ENCODE measurements around the gene EHBP1L1.
"Not testable (repeated sequence)": the region's sequence is repeated elsewhere in the genome, so short reads cannot be mapped to it uniquely, and the experiment has no call there.

The EHBP1L1 gene

GRCh38 chr11:65634109-65634436 is 58.2 kb downstream of the EHBP1L1 start:
- H3K27me3 ChIP-seq (ENCODE audit: insufficient read depth, low read length): no peaks in the 10 kb centered on the region
- H3K4me1 ChIP-seq (ENCODE audit: control insufficient read depth, insufficient read depth, low read length, unreplicated experiment): peaks cover 14% of the 10 kb centered on the region
- H3K36me3 ChIP-seq (ENCODE audit: insufficient read depth, low read length): peaks cover 16% of the 10 kb centered on the region; the same call in 1 of the 2 replicates
- H2AFZ ChIP-seq (ENCODE audit: low read length, unreplicated experiment): no peak overlapping the region
- H3K4me3 ChIP-seq (ENCODE audit: low read depth, low read length): no peak overlapping the region
- peaks cover 4% of the 10 kb centered on the region for H3K79me2 ChIP-seq (ENCODE audit: control insufficient read depth, insufficient read depth, low read length, unreplicated experiment)
- H3K27ac ChIP-seq (ENCODE audit: low read depth, low read length): no peak overlapping the region

- Histone ChIP-seq H3K27me3 (ENCODE audit: insufficient read depth, low read length) (no peaks in the 10 kb centered on the region), H3K4me1 (ENCODE audit: control insufficient read depth, insufficient read depth, low read length, unreplicated experiment) (peaks cover 14% of the 10 kb centered on the region), H3K27ac (ENCODE audit: low read depth, low read length) (no peak overlapping the region), H2AFZ (ENCODE audit: low read length, unreplicated experiment) (no peak overlapping the region), H3K4me3 (ENCODE audit: low read depth, low read length) (no peak overlapping the region), H3K79me2 (ENCODE audit: control insufficient read depth, insufficient read depth, low read length, unreplicated experiment) (peaks cover 4% of the 10 kb centered on the region), H3K36me3 (ENCODE audit: insufficient read depth, low read length) (peaks cover 14% of the 10 kb centered on the region; the same call in 1 of the 2 replicates)
Observed at GRCh38 chr11:65634440-65634839, 58.6 kb downstream of the EHBP1L1 start.

- H3K36me3 ChIP-seq (ENCODE audit: insufficient read depth, low read length): peaks cover 14% of the 10 kb centered on the region; the same call in 1 of the 2 replicates
- peaks cover 21% of the 10 kb centered on the region for H3K4me1 ChIP-seq (ENCODE audit: control insufficient read depth, insufficient read depth, low read length, unreplicated experiment)
- H3K27me3 ChIP-seq (ENCODE audit: insufficient read depth, low read length): no peaks in the 10 kb centered on the region
- peaks cover 10% of the 10 kb centered on the region for H3K79me2 ChIP-seq (ENCODE audit: control insufficient read depth, insufficient read depth, low read length, unreplicated experiment)
- no peak overlapping the region for H2AFZ ChIP-seq (ENCODE audit: low read length, unreplicated experiment)
- no peak overlapping the region for H3K4me3 ChIP-seq (ENCODE audit: low read depth, low read length)
- no peak overlapping the region for H3K27ac ChIP-seq (ENCODE audit: low read depth, low read length)
Observed at GRCh38 chr11:65634905-65635731, 59.3 kb downstream of the EHBP1L1 start.

- H3K27ac ChIP-seq (ENCODE audit: low read depth, low read length): no peak overlapping the region
- peaks cover 14% of the 10 kb centered on the region; the same call in 1 of the 2 replicates for H3K36me3 ChIP-seq (ENCODE audit: insufficient read depth, low read length)
Observed at GRCh38 chr11:65636108-65637031, 60.5 kb downstream of the EHBP1L1 start.

GRCh38 chr11:65637032-65637557 is 61.2 kb downstream of the EHBP1L1 start:
- Histone ChIP-seq H3K4me1 (ENCODE audit: control insufficient read depth, insufficient read depth, low read length, unreplicated experiment) (peaks cover 27% of the 10 kb centered on the region), H2AFZ (ENCODE audit: low read length, unreplicated experiment) (no peak overlapping the region), H3K4me3 (ENCODE audit: low read depth, low read length) (peak overlapping the region; percentile 84; the same call in 1 of the 2 replicates), H3K79me2 (ENCODE audit: control insufficient read depth, insufficient read depth, low read length, unreplicated experiment) (peaks cover 10% of the 10 kb centered on the region), H3K27ac (ENCODE audit: low read depth, low read length) (no peak overlapping the region), H3K27me3 (ENCODE audit: insufficient read depth, low read length) (no peaks in the 10 kb centered on the region), H3K36me3 (ENCODE audit: insufficient read depth, low read length) (peaks cover 18% of the 10 kb centered on the region; the same call in 1 of the 2 replicates)

More at GRCh38 chr11:65636108-65637031, 60.5 kb downstream of the EHBP1L1 start:
- no peaks in the 10 kb centered on the region for H3K27me3 ChIP-seq (ENCODE audit: insufficient read depth, low read length)
- H2AFZ ChIP-seq (ENCODE audit: low read length, unreplicated experiment): no peak overlapping the region
- H3K4me3 ChIP-seq (ENCODE audit: low read depth, low read length): no peak overlapping the region
- H3K79me2 ChIP-seq (ENCODE audit: control insufficient read depth, insufficient read depth, low read length, unreplicated experiment): peaks cover 10% of the 10 kb centered on the region
- H3K4me1 ChIP-seq (ENCODE audit: control insufficient read depth, insufficient read depth, low read length, unreplicated experiment): peaks cover 27% of the 10 kb centered on the region

DNA sequence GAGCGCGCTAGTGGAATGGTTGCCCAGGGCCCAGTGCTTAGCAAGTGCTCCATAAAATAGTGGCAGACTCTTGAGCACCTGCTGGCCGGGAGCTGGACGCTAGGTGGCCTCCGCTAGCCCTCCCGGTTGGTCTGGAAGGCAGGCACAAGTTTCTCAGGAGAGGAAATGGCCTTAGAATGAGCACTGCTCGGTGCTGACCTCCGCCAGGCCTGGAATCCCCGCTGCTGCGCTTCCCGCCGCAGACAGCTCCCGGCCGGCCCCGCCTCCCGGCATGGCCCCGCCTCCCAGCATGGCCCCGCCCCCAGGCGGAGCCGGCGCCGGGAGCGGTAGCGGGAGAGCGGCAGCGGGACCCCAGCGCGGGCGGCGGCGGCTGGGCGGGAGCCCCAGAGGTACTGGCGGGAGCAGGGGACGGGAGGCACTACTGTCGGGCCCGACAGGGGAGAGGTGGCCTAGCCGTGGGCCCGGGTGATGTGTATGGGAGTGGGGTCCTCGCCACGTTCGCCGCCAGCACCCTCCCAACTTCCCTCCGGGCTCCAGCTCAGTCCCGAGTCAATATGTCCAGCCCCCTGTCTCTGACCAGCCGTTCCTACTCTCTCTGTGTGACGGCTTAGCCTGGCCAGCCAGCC is 62.1 kb downstream of the EHBP1L1 start, which contains the start of gene SIPA1:
TSS of gene SIPA1 (plus strand) at position 308 of the 626 bp plus-strand sequence. CDS start 2,821 bp downstream, outside the sequence.
- Histone ChIP-seq H3K79me2 (ENCODE audit: control insufficient read depth, insufficient read depth, low read length, unreplicated experiment) (peaks cover 10% of the 10 kb centered on the region), H3K4me3 (ENCODE audit: low read depth, low read length) (peak within 1 kb of the TSS; percentile 84), H3K27me3 (ENCODE audit: insufficient read depth, low read length) (no peaks in the 10 kb centered on the region), H3K4me1 (ENCODE audit: control insufficient read depth, insufficient read depth, low read length, unreplicated experiment) (peaks cover 27% of the 10 kb centered on the region), H3K27ac (ENCODE audit: low read depth, low read length) (peak within 1 kb of the TSS; percentile 45; the same call in 1 of the 2 replicates), H2AFZ (ENCODE audit: low read length, unreplicated experiment) (no peak within 1 kb of the TSS), H3K36me3 (ENCODE audit: insufficient read depth, low read length) (peaks cover 18% of the 10 kb centered on the region; the same call in 1 of the 2 replicates)

DNA sequence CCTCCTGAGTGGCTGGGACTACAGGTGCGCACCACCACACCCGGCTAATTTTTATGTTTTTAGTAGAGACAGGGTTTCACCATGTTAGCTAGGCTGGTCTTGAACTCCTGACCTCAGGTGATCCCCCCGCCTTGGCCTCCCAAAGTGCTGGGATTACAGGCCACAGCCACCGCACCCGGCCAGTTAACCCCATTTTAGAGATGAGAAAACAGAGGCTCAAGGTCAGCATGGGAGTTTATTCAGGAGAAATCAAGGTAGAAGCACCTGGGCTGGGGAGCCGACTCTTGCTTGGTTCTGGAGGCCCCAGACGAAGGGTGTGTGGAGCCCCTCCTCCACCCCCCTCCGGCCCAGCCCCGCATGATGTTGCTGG is 63.4 kb downstream of the EHBP1L1 start:
- not testable (repeated sequence) for H2AFZ ChIP-seq (ENCODE audit: low read length, unreplicated experiment); H3K27me3 ChIP-seq (ENCODE audit: insufficient read depth, low read length); H3K27ac ChIP-seq (ENCODE audit: low read depth, low read length)
- peaks cover 18% of the 10 kb centered on the region; the same call in 1 of the 2 replicates for H3K36me3 ChIP-seq (ENCODE audit: insufficient read depth, low read length)
- peaks cover 34% of the 10 kb centered on the region for H3K4me1 ChIP-seq (ENCODE audit: control insufficient read depth, insufficient read depth, low read length, unreplicated experiment)
- peak overlapping the region; percentile 84; the same call in 1 of the 2 replicates for H3K4me3 ChIP-seq (ENCODE audit: low read depth, low read length)
- peaks cover 10% of the 10 kb centered on the region for H3K79me2 ChIP-seq (ENCODE audit: control insufficient read depth, insufficient read depth, low read length, unreplicated experiment)

GRCh38 chr11:65639623-65640482 is 64.0 kb downstream of the EHBP1L1 start:
- no peaks in the 10 kb centered on the region for H3K27me3 ChIP-seq (ENCODE audit: insufficient read depth, low read length)
- no peak overlapping the region for H3K27ac ChIP-seq (ENCODE audit: low read depth, low read length)
- H2AFZ ChIP-seq (ENCODE audit: low read length, unreplicated experiment): no peak overlapping the region
- no peak overlapping the region for H3K4me3 ChIP-seq (ENCODE audit: low read depth, low read length)
- H3K36me3 ChIP-seq (ENCODE audit: insufficient read depth, low read length): peaks cover 13% of the 10 kb centered on the region; the same call in 1 of the 2 replicates
- H3K4me1 ChIP-seq (ENCODE audit: control insufficient read depth, insufficient read depth, low read length, unreplicated experiment): peaks cover 34% of the 10 kb centered on the region
- peaks cover 10% of the 10 kb centered on the region for H3K79me2 ChIP-seq (ENCODE audit: control insufficient read depth, insufficient read depth, low read length, unreplicated experiment)

DNA sequence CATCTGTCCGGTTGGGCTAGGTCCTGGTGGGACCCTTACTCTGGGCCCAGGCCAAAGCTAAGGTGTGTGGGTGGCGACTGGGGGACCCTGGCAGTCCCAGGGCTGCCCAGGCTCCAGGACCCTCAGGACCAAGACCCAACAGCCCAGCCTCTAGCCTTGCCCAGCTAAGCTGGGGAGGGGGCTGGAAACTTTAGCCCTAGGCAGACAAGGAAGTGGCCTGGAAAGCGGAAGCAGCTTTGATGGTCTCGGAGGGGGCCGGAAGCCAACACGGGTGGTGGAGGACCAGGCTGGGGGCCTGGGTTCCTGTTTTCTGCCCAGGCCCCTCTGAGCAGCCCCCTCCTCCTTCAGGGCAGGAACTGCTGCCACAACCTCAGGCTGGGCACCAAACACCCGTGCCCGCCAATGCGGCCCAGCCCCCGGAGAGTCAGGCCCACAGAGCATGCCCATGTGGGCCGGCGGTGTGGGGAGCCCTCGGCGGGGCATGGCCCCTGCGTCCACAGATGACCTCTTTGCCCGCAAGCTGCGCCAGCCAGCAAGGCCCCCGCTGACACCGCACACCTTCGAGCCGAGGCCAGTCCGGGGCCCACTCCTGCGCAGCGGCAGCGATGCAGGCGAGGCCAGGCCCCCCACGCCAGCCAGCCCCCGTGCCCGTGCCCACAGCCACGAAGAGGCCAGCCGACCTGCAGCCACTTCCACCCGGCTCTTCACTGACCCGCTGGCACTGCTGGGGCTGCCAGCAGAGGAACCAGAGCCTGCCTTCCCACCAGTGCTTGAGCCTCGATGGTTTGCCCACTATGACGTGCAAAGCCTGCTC is 64.8 kb downstream of the EHBP1L1 start:
- Histone ChIP-seq H2AFZ (ENCODE audit: low read length, unreplicated experiment) (no peak overlapping the region), H3K4me1 (ENCODE audit: control insufficient read depth, insufficient read depth, low read length, unreplicated experiment) (peaks cover 37% of the 10 kb centered on the region), H3K27me3 (ENCODE audit: insufficient read depth, low read length) (no peaks in the 10 kb centered on the region), H3K27ac (ENCODE audit: low read depth, low read length) (no peak overlapping the region), H3K79me2 (ENCODE audit: control insufficient read depth, insufficient read depth, low read length, unreplicated experiment) (peaks cover 10% of the 10 kb centered on the region), H3K36me3 (ENCODE audit: insufficient read depth, low read length) (peaks cover 11% of the 10 kb centered on the region; the same call in 1 of the 2 replicates), H3K4me3 (ENCODE audit: low read depth, low read length) (no peak overlapping the region)

All from ACC112 (cell line).